GM03348 (cell line): ENCODE data around the gene SLC22A2.
"Not testable (repeated sequence)": the region's sequence is repeated elsewhere in the genome, so short reads cannot be mapped to it uniquely, and the experiment has no call there.

ENCODE experiments used
- DNase-seq: peaks from one replicate; pipeline ENCODE4 v3.0.0; 2012; ENCODE audit warnings: low spot score

SLC22A2 gene

GRCh38 chr6:160248538-160248937 lies 10.1 kb downstream of the SLC22A2 start:
- no peak for DNase-seq

GRCh38 chr6:160247457-160247883 lies 11.2 kb downstream of the SLC22A2 start:
- no peak for DNase-seq

GRCh38 chr6:160240691-160241084 lies 17.9 kb downstream of the SLC22A2 start:
- no peak for DNase-seq

GRCh38 chr6:160239929-160240690 lies 18.5 kb downstream of the SLC22A2 start:
- no peak for DNase-seq

- no peak for DNase-seq
These were observed 19.6 kb downstream of the SLC22A2 start for GRCh38 chr6:160238761-160239751.

- DNase-seq: no peak
These were observed 20.3 kb downstream of the SLC22A2 start for GRCh38 chr6:160238278-160238711.

GRCh38 chr6:160237597-160238275 lies 20.9 kb downstream of the SLC22A2 start:
- DNase-seq: not testable (repeated sequence)

GRCh38 chr6:160236235-160236872 lies 22.3 kb downstream of the SLC22A2 start:
- DNase-seq: not testable (repeated sequence)

GRCh38 chr6:160233950-160234640 lies 24.5 kb downstream of the SLC22A2 start:
- not testable (repeated sequence) for DNase-seq

GRCh38 chr6:160227769-160228161 lies 30.9 kb downstream of the SLC22A2 start:
- DNase-seq: no peak

GRCh38 chr6:160227038-160227768 lies 31.4 kb downstream of the SLC22A2 start:
- DNase-seq: no peak

- DNase-seq: no peak
These were observed 32.5 kb downstream of the SLC22A2 start for GRCh38 chr6:160226118-160226591.

GRCh38 chr6:160224639-160225237 lies 33.9 kb downstream of the SLC22A2 start:
- DNase-seq: no peak

GRCh38 chr6:160222491-160222890 lies 36.1 kb downstream of the SLC22A2 start:
- DNase-seq: no peak

- no peak for DNase-seq
These were observed 36.7 kb downstream of the SLC22A2 start for GRCh38 chr6:160221918-160222317.

- DNase-seq: no peak
These were observed 37.2 kb downstream of the SLC22A2 start for GRCh38 chr6:160221423-160221822.

GRCh38 chr6:160218810-160219209 lies 39.8 kb downstream of the SLC22A2 start:
- no peak for DNase-seq

- DNase-seq: no peak
These were observed 40.8 kb downstream of the SLC22A2 start for GRCh38 chr6:160217863-160218262.

- no peak for DNase-seq
These were observed 41.5 kb downstream of the SLC22A2 start for GRCh38 chr6:160217073-160217472.

- no peak for DNase-seq
These were observed 43.4 kb downstream of the SLC22A2 start for GRCh38 chr6:160215232-160215631.
